Measurements from ENCODE around the gene S100P. TPM values are rescaled to one million over a fixed set of nuclear protein-coding genes. Genes with fewer than 3 reads are reported as not detected.

The S100P gene
- total and polyA plus RNA-seq, 2 of the 4 experiments (the other 2 are of a cell fraction): not detected

DNA sequence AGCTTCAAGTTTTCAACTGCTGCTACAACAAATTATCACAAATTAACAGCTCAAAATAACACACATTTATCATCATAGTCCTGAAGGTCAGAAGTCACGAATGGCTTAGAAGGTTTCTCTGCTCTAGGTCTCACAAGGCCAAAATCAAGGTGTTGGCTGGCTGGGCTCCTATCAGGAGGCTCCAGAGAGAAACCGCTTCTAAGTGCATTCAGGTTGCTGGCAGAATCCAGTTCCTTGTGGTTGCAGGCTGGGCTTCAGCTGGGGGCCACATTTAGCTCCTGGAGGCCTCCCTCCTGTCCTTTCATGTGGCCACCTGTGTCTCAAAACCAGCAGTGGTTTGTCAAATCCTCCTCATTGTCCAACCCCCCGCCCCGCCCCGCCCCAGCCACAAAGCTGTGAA, 37.8 kb upstream of the S100P start:
- BruUV-seq (replicated peaks): no TSS peak
- Histone ChIP-seq H3K4me1 (ENCODE audit: control insufficient read depth, insufficient read depth, low read length) (no peaks in the 10 kb centered on the region), H2AFZ (replicated peaks; ENCODE audit: low read length, poor library complexity) (no peak overlapping the region), H3K14ac (replicated peaks; ENCODE audit: low read depth, low read length) (no peak overlapping the region), H2BK15ac (ENCODE audit: low read depth, low read length) (no peak overlapping the region), H3K18ac (ENCODE audit: low read depth, low read length) (no peak overlapping the region), H3K27me3 (ENCODE audit: control insufficient read depth, insufficient read depth, low read length) (no peaks in the 10 kb centered on the region), H3K9me3 (ENCODE audit: control insufficient read depth, insufficient read depth, low read length) (no peaks in the 10 kb centered on the region), H3K27ac (ENCODE audit: insufficient read depth, low read length) (no peak overlapping the region), H3K9ac (ENCODE audit: low read depth, low read length) (no peak overlapping the region), H2BK20ac (ENCODE audit: low read depth, low read length) (no peak overlapping the region), H3K79me1 (ENCODE audit: low read depth in 1 of 2, low read length in 2 of 2) (no peaks in the 10 kb centered on the region), H2AK9ac (replicated peaks; ENCODE audit: low read depth, low read length, poor library complexity) (no peak overlapping the region), H2BK120ac (ENCODE audit: low read depth, low read length) (no peak overlapping the region), H4K5ac (ENCODE audit: low read depth, low read length) (no peak overlapping the region), H3K4ac (ENCODE audit: low read depth, low read length) (no peak overlapping the region), H4K91ac (ENCODE audit: insufficient read depth, low read depth, low read length) (no peak overlapping the region), H4K20me1 (ENCODE audit: insufficient read depth, low read length) (no peaks in the 10 kb centered on the region), H4K8ac (ENCODE audit: low read depth in 2 of 2, low read length in 2 of 2) (no peak overlapping the region), H3K9me1 (ENCODE audit: insufficient read depth, low read length) (no peaks in the 10 kb centered on the region), H3K56ac (ENCODE audit: extremely low read depth, insufficient read depth, low read length) (no peak overlapping the region), H2AK5ac (ENCODE audit: low read depth, low read length) (no peak overlapping the region), H3K23ac (ENCODE audit: low read depth, low read length) (no peak overlapping the region), H3K4me2 (ENCODE audit: low read depth, low read length) (no peak overlapping the region), H2BK5ac (ENCODE audit: low read depth, low read length, poor library complexity, severe bottlenecking) (no peak overlapping the region), H3K36me3 (ENCODE audit: control insufficient read depth, insufficient read depth, low read length) (no peaks in the 10 kb centered on the region), H3K4me3 (ENCODE audit: insufficient read depth, low read depth, low read length) (no peak overlapping the region)
- ChIA-PET CTCF (no interaction called here), POLR2A (ENCODE audit: unreplicated experiment) (no interaction called here)
- no peak for DNase-seq
- TF ChIP-seq NFE2L2 (IDR thresholded peaks at IDR 0.05; ENCODE audit: low read depth, low read length): no peak
- TF ChIP-seq RCOR1 (IDR thresholded peaks at IDR 0.05; ENCODE audit: insufficient replicate concordance, low read length): no peak
- no peak for TF ChIP-seq POLR2A (IDR thresholded peaks at IDR 0.05; ENCODE audit: low read depth, low read length)
- TF ChIP-seq CEBPB (IDR thresholded peaks at IDR 0.05; ENCODE audit: low read depth, low read length): no peak
- no peak for TF ChIP-seq CTCF (conservative IDR thresholded peaks at IDR 0.05; ENCODE audit: low read depth, low read length)
- intact Hi-C loops (cut with micrococcal nuclease): no loop called here
- dilution Hi-C loops (cut with HindIII; ENCODE audit: low sequenced_read_pairs, unreplicated experiment): no loop called here
- no peak for ATAC-seq (ENCODE audit: low read depth)
- in situ Hi-C loops (cut with MboI; ENCODE audit: low sequenced_read_pairs): no loop called here
- WGBS, 2 experiments (ENCODE audit: extremely low coverage in 2 of 2, insufficient read length in 1 of 2): 83% methylated on average over 4 of the region's 5 CpGs; no CpG with 5 or more reads in 1 of the 2 experiments
